IMR-90 (cell line): ENCODE results near the gene S100A6. TPM values are rescaled to one million over a fixed set of nuclear protein-coding genes. Genes with fewer than 3 reads are reported as not detected.
A peak's percentile ranks its signal among the peaks of the same experiment; 100 is the strongest.
"Not testable (repeated sequence)": the region's sequence is repeated elsewhere in the genome, so short reads cannot be mapped to it uniquely, and the experiment has no call there.

ENCODE experiments used
- ATAC-seq: fragments of 200-7000 bp; cut with Tn5 transposase; 2 replicates; pipeline ENCODE4 v1.9.1; 2020; ENCODE audit warnings: low read depth, mild to moderate bottlenecking, moderate library complexity
- BruUV-seq: library from RNA; stranded (reverse); fragments of 400-500 nt; replicated peaks from 2 replicates; lab custom pipeline; 2021; lab: Mats Ljungman, UMichigan
- CTCF ChIA-PET: fragments of 300-600 bp; formaldehyde crosslinking; extraction: SDS; loops from one replicate; lab custom pipeline; 2021; ENCODE audit warnings: antibody characterized with exemption; lab: Yijun Ruan, JAX
- POLR2A ChIA-PET: fragments of 300-600 bp; sonication (Branson Sonifier 250); formaldehyde crosslinking; loops from one replicate; lab custom pipeline; 2022; ENCODE audit warnings: antibody characterized with exemption; ENCODE audit not compliant: unreplicated experiment; lab: Charles Lee
- DNase-seq: peaks from one replicate; pipeline ENCODE4 v3.0.0; 2013
- H2AFZ ChIP-seq: replicated peaks from 2 replicates; pipeline ENCODE3; 2013; ENCODE audit warnings: low read length, mild to moderate bottlenecking; ENCODE audit not compliant: poor library complexity
- H2AK5ac ChIP-seq: 2 replicates; pipeline ENCODE4 v1.6.1; 2013; ENCODE audit warnings: low read depth, low read length, inconsistent platforms
- H2AK9ac ChIP-seq: replicated peaks from 2 replicates; pipeline ENCODE3; 2013; ENCODE audit warnings: mild to moderate bottlenecking, low read depth, low read length, moderate library complexity; ENCODE audit not compliant: poor library complexity
- H2BK120ac ChIP-seq: 2 replicates; pipeline ENCODE4 v1.6.1; 2013; ENCODE audit warnings: low read depth, low read length, inconsistent platforms
- H2BK15ac ChIP-seq: 3 replicates; pipeline ENCODE4 v1.6.1; 2013; ENCODE audit warnings: low read depth, low read length, inconsistent platforms
- H2BK20ac ChIP-seq: 2 replicates; pipeline ENCODE4 v1.6.1; 2013; ENCODE audit warnings: low read depth, mild to moderate bottlenecking, inconsistent platforms, low read length, moderate library complexity
- H2BK5ac ChIP-seq: 2 replicates; pipeline ENCODE4 v1.6.1; 2013; ENCODE audit warnings: mild to moderate bottlenecking, low read depth, low read length, inconsistent platforms; ENCODE audit not compliant: poor library complexity, severe bottlenecking
- H3K14ac ChIP-seq: replicated peaks from 2 replicates; pipeline ENCODE4 v1.6.1; 2013; ENCODE audit warnings: low read depth, low read length, inconsistent platforms
- H3K18ac ChIP-seq: 2 replicates; pipeline ENCODE4 v1.6.1; 2013; ENCODE audit warnings: low read depth, low read length, control low read depth
- H3K23ac ChIP-seq: 2 replicates; pipeline ENCODE4 v1.6.1; 2013; ENCODE audit warnings: low read depth, low read length, inconsistent platforms
- H3K27ac ChIP-seq: 2 replicates; pipeline ENCODE4 v1.5.1; 2013; ENCODE audit warnings: mild to moderate bottlenecking, control low read depth, low read length; ENCODE audit not compliant: insufficient read depth
- H3K27me3 ChIP-seq: 2 replicates; pipeline ENCODE4 v1.6.1; 2013; ENCODE audit warnings: low read length; ENCODE audit not compliant: control insufficient read depth, insufficient read depth
- H3K36me3 ChIP-seq: 2 replicates; pipeline ENCODE4 v1.6.1; 2013; ENCODE audit warnings: low read length, mixed read lengths; ENCODE audit not compliant: control insufficient read depth, insufficient read depth
- H3K4ac ChIP-seq: 2 replicates; pipeline ENCODE4 v1.6.1; 2013; ENCODE audit warnings: low read depth, low read length, inconsistent platforms
- H3K4me1 ChIP-seq: 2 replicates; pipeline ENCODE4 v1.6.1; 2013; ENCODE audit warnings: low read length, mixed read lengths; ENCODE audit not compliant: control insufficient read depth, insufficient read depth
- H3K4me2 ChIP-seq: 2 replicates; pipeline ENCODE4 v1.6.1; 2013; ENCODE audit warnings: low read depth, mild to moderate bottlenecking, control low read depth, low read length, moderate library complexity
- H3K4me3 ChIP-seq: 2 replicates; pipeline ENCODE4 v1.5.1; 2013; ENCODE audit warnings: low read depth, mild to moderate bottlenecking, control low read depth, low read length, moderate library complexity; ENCODE audit not compliant: insufficient read depth
- H3K56ac ChIP-seq: 2 replicates; pipeline ENCODE4 v1.6.1; 2013; ENCODE audit warnings: low read length, inconsistent platforms; ENCODE audit not compliant: insufficient read depth; ENCODE audit errors: extremely low read depth
- H3K79me1 ChIP-seq, 2 experiments: 2 replicates each; pipeline ENCODE4 v1.6.1; 2013; ENCODE audit warnings: low read length in 2 of 2, inconsistent platforms in 1 of 2, low read depth in 1 of 2
- H3K9ac ChIP-seq: 2 replicates; pipeline ENCODE4 v1.6.1; 2013; ENCODE audit warnings: low read depth, low read length, control low read depth
- H3K9me1 ChIP-seq: 2 replicates; pipeline ENCODE4 v1.6.1; 2013; ENCODE audit warnings: low read length, inconsistent platforms; ENCODE audit not compliant: insufficient read depth
- H3K9me3 ChIP-seq: 2 replicates; pipeline ENCODE4 v1.6.1; 2013; ENCODE audit warnings: low read length; ENCODE audit not compliant: control insufficient read depth, insufficient read depth
- H4K20me1 ChIP-seq: 2 replicates; pipeline ENCODE4 v1.6.1; 2013; ENCODE audit warnings: low read length, inconsistent platforms; ENCODE audit not compliant: insufficient read depth
- H4K5ac ChIP-seq: 2 replicates; pipeline ENCODE4 v1.6.1; 2013; ENCODE audit warnings: mild to moderate bottlenecking, low read depth, low read length, control low read depth
- H4K8ac ChIP-seq, 2 experiments: 2 replicates each; pipeline ENCODE4 v1.6.1; 2013; ENCODE audit warnings: low read depth in 2 of 2, low read length in 2 of 2, control low read depth in 1 of 2, inconsistent platforms in 1 of 2
- H4K91ac ChIP-seq: 2 replicates; pipeline ENCODE4 v1.6.1; 2013; ENCODE audit warnings: low read depth, low read length, inconsistent platforms; ENCODE audit not compliant: insufficient read depth
- CEBPB ChIP-seq: IDR thresholded peaks from 2 replicates; pipeline ENCODE4 v1.6.1; 2012; ENCODE audit warnings: low read depth, low read length, improper control_type of control experiment
- CHD1 ChIP-seq: IDR thresholded peaks from 2 replicates; pipeline ENCODE4 v1.6.1; 2012; ENCODE audit warnings: low read depth, low read length, improper control_type of control experiment
- FOS ChIP-seq: fragments of 150-350 bp; IDR thresholded peaks from 2 replicates; pipeline ENCODE4 v1.6.1; 2016; ENCODE audit warnings: low read depth, low read length
- MAZ ChIP-seq: IDR thresholded peaks from 2 replicates; pipeline ENCODE4 v1.6.1; 2012; ENCODE audit warnings: low read depth, mild to moderate bottlenecking, low read length, improper control_type of control experiment, moderate library complexity, borderline replicate concordance
- MXI1 ChIP-seq: IDR thresholded peaks from 2 replicates; pipeline ENCODE4 v1.6.1; 2012; ENCODE audit warnings: low read depth, mild to moderate bottlenecking, low read length, moderate library complexity, borderline replicate concordance
- RCOR1 ChIP-seq: IDR thresholded peaks from 2 replicates; pipeline ENCODE4 v1.6.1; 2012; ENCODE audit warnings: mild to moderate bottlenecking, low read length, improper control_type of control experiment; ENCODE audit not compliant: insufficient replicate concordance
- SMC3 ChIP-seq: fragments of 150-350 bp; IDR thresholded peaks from 2 replicates; pipeline ENCODE4 v1.6.1; 2016; ENCODE audit warnings: low read depth, mild to moderate bottlenecking, antibody characterized with exemption, low read length, moderate library complexity
- WGBS, 2 experiments: methylation state at CpG; one replicate each; pipeline versions ENCODE4 v1.1.5 to v1.1.7; 2013; ENCODE audit warnings: missing lambda C conversion rate in 2 of 2; ENCODE audit not compliant: insufficient read length in 1 of 2; ENCODE audit errors: extremely low coverage in 2 of 2; 5-methylcytosine and 5-hydroxymethylcytosine counted together
- dilution Hi-C: fragments of 300-500 bp; cut with HindIII; formaldehyde crosslinking; loops from one replicate; pipeline ENCODE4 v1.14.3; 2018; ENCODE audit warnings: low sequenced_read_pairs; ENCODE audit not compliant: unreplicated experiment
- in situ Hi-C: fragments of 300-500 bp; cut with MboI; formaldehyde crosslinking; loops from 3 replicates; pipeline ENCODE4 v1.14.3; 2019; ENCODE audit warnings: low sequenced_read_pairs, inconsistent platforms, mixed read lengths
- intact Hi-C: fragments of 100-400 bp; cut with micrococcal nuclease; formaldehyde crosslinking; loops from 2 replicates; pipeline ENCODE4 v1.10.0; 2022
- polyA plus RNA-seq, 3 experiments: library from polyadenylated mRNA; depleted of rRNA; stranded (reverse); fragments of >200 nt; gene quantifications; 2 replicates each; pipeline ENCODE4 v1.2.3, GENCODE V29; 2012; ENCODE audit warnings: low replicate concordance in 1 of 3
- total RNA-seq: library from RNA; depleted of rRNA; stranded (reverse); fragments of >200 nt; gene quantifications from 2 replicates; pipeline ENCODE4 v1.2.3, GENCODE V29; 2012
- TF ChIP-seq, protein P1 (sequence below): fragments of 150-350 bp; IDR thresholded peaks from 2 replicates; pipeline ENCODE4 v1.6.1; 2017; ENCODE audit warnings: mild to moderate bottlenecking, antibody characterized with exemption, low read length, low read depth

S100A6 gene
- total and polyA plus RNA-seq, 2 of the 4 experiments (the other 2 are of a cell fraction) = 373 to 1,755 TPM

DNA sequence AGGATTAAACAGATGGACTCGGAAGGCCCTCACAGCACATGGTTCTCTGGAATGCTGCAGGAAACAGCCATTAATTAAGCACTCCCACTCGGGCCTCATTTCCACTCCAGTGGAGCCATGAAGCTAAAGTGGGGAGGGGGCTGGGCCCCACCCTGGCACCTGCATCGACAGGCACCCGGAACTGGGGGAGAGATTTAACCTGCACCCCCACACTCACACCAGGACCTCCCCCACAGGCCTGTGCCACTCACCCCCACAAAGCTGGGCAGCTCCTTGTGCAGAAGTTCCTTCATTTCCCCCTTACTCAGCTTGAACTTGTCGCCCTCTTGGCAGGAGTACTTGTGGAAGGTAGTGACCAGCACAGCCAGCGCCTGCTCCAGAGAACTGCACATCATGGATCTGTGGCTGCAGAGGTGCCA lies 27.7 kb upstream of the S100A6 start:
- Histone ChIP-seq H2BK15ac (peak overlapping the region; percentile 62; the same call in 2 of the 3 replicates), H3K18ac (no peak overlapping the region), H3K4me3 (no peak overlapping the region), H3K9me1 (peaks cover 28% of the 10 kb centered on the region), H4K91ac (peak overlapping the region; percentile 66), H3K14ac (peak overlapping the region; percentile 34; the same call in 1 of the 2 replicates), H3K9me3 (no peaks in the 10 kb centered on the region), H3K4me1 (peaks cover 29% of the 10 kb centered on the region), H3K9ac (no peak overlapping the region), H4K8ac (peak overlapping the region in 1 of 2 experiments; percentile 45; a peak in 1 of 4 replicates), H3K4ac (peak overlapping the region; percentile 65; the same call in 1 of the 2 replicates), H3K4me2 (no peak overlapping the region), H2AK5ac (peak overlapping the region; percentile 94), H2AFZ (peak overlapping the region; percentile 58), H2BK5ac (peak overlapping the region; percentile 4), H4K5ac (no peak overlapping the region), H4K20me1 (no peaks in the 10 kb centered on the region), H3K23ac (no peak overlapping the region), H3K56ac (no peak overlapping the region), H3K36me3 (no peaks in the 10 kb centered on the region), H2AK9ac (peak overlapping the region; percentile 11), H3K27me3 (no peaks in the 10 kb centered on the region), H2BK120ac (peak overlapping the region; percentile 87), H2BK20ac (0 out of 2 replicates have a peak overlapping the region, but pooled peaks have one; percentile 51), H3K79me1 (peaks cover 4 to 44% of the 10 kb centered on the region in 2 experiments; a peak in 3 of 4 replicates), H3K27ac (no peak overlapping the region)
- in situ Hi-C loops = loop anchor here (10.0 kb wide), 1 partner anchor 49 kb away; no protein-coding TSS in a partner anchor
- DNase-seq (no peak), ATAC-seq (no peak)
- intact Hi-C loops = no loop called here
- no TSS peak for BruUV-seq
- TF ChIP-seq CHD1 = no peak
- TF ChIP-seq MAZ = no peak
- TF ChIP-seq, protein P1, sequence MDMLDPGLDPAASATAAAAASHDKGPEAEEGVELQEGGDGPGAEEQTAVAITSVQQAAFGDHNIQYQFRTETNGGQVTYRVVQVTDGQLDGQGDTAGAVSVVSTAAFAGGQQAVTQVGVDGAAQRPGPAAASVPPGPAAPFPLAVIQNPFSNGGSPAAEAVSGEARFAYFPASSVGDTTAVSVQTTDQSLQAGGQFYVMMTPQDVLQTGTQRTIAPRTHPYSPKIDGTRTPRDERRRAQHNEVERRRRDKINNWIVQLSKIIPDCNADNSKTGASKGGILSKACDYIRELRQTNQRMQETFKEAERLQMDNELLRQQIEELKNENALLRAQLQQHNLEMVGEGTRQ = no peak
- TF ChIP-seq RCOR1 = no peak
- TF ChIP-seq SMC3 = no peak
- TF ChIP-seq CEBPB = no peak
- no peak for TF ChIP-seq MXI1
- no peak for TF ChIP-seq FOS
- ChIA-PET POLR2A (no interaction called here), CTCF (no interaction called here)
- dilution Hi-C loops = no loop called here
- WGBS, 2 experiments = 100% methylated on average over 3 of the region's 6 CpGs; no CpG with 5 or more reads in 1 of the 2 experiments

- H2AK5ac ChIP-seq, H2BK15ac ChIP-seq, H3K27me3 ChIP-seq, H3K4me2 ChIP-seq, H4K20me1 ChIP-seq, H3K56ac ChIP-seq, H3K4ac ChIP-seq, H4K5ac ChIP-seq, POLR2A ChIA-PET, H2BK20ac ChIP-seq, intact Hi-C loops, BruUV-seq, H3K9me3 ChIP-seq, H2AK9ac ChIP-seq, CTCF ChIA-PET, DNase-seq, H3K4me3 ChIP-seq, H3K14ac ChIP-seq, H3K27ac ChIP-seq, H2BK120ac ChIP-seq, H4K91ac ChIP-seq, H3K9ac ChIP-seq, H3K23ac ChIP-seq, ATAC-seq, H3K18ac ChIP-seq, dilution Hi-C loops, H3K36me3 ChIP-seq, H2AFZ ChIP-seq, H4K8ac ChIP-seq, H2BK5ac ChIP-seq: not testable (repeated sequence)
- H3K79me1 ChIP-seq = peaks cover 4 to 30% of the 10 kb centered on the region in 2 experiments; a peak in 3 of 4 replicates
- H3K4me1 ChIP-seq = peaks cover 17% of the 10 kb centered on the region
- in situ Hi-C loops = loop anchor here (10.0 kb wide), 1 partner anchor 47 kb away; no protein-coding TSS in a partner anchor
- WGBS, 2 experiments = no CpG with 5 or more reads among the region's 3 CpGs
- H3K9me1 ChIP-seq = peaks cover 15% of the 10 kb centered on the region
Measured at GRCh38 chr1:153562021-153562420, 26.2 kb upstream of the S100A6 start.
